ENCODE data around the gene NQO2.
A peak's percentile ranks its signal among the peaks of the same experiment; 100 is the strongest.
"Not testable (repeated sequence)": the region's sequence is repeated elsewhere in the genome, so short reads cannot be mapped to it uniquely, and the experiment has no call there.

NQO2 gene

DNA sequence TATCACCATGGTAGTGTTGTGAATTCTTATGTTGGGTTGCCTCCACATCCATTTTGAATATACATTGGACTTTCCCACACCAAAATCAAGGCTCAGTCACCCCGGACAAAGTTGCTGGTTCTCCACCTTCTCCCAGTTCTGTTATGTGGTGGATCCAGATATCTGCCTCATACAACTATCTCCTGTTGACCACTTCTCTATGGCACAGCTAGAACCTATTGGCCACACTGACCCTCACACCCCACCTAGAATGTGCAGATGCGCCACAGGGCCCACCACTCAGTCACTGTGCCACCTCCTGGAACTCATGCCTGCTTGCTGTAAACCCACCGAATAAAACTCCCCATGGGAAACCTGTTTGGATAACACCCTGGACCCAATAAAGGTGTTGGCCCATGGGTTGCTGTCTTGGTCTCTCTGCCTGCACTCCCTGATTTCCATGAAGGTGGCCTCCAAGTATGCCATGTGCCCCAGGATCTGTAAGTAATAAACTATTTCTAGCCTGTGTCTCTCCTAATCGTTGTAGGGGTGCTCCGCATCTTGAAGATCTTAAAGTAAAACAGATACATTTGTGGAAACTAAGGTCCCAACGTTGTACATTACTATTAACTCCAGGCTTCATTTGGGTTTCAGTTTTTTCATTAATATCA is 7.2 kb upstream of the NQO2 start:
- peaks cover 19% of the 10 kb centered on the region for H3K4me1 Mint-ChIP-seq
- no peak overlapping the region for H3K4me3 Mint-ChIP-seq
- H3K27ac Mint-ChIP-seq: no peak overlapping the region
- peaks cover 18% of the 10 kb centered on the region for H3K36me3 Mint-ChIP-seq
- H3K9me3 Mint-ChIP-seq: no peaks in the 10 kb centered on the region
- no peak for ATAC-seq
- DNase-seq (ENCODE audit: low spot score in 2 of 2): no peak

DNA sequence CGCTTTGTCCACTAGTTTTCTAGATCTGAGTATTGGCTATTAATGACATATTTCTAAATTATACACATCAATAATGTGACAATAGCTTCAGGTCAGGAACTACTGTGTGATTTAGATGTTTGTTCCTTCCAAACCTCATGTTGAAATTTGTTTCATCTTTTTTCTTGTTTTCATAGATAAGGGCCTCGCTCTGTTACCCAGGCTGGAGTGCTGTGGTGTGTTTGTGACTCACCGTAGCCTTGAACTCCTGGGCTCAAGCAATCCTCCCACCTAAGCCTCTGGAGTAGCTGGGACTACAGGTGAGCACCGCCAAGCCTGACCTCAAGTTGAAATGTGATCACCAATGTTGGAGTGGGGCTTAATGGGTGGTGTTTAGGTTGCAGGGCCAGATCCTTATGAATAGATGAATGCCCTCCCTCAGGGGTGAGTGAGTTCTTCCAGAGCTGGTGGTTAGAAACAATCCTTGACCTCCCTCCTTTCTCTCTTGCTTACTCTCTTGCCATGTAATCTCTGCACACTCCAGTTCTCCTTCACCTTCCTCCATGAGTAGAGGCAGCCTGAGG is 5.9 kb upstream of the NQO2 start:
- H3K9me3 Mint-ChIP-seq: no peaks in the 10 kb centered on the region
- DNase-seq (ENCODE audit: low spot score in 2 of 2): no peak
- peaks cover 16% of the 10 kb centered on the region for H3K4me1 Mint-ChIP-seq
- no peak overlapping the region for H3K4me3 Mint-ChIP-seq
- no peak overlapping the region for H3K27ac Mint-ChIP-seq
- no peak for ATAC-seq
- H3K36me3 Mint-ChIP-seq: peaks cover 9% of the 10 kb centered on the region

DNA sequence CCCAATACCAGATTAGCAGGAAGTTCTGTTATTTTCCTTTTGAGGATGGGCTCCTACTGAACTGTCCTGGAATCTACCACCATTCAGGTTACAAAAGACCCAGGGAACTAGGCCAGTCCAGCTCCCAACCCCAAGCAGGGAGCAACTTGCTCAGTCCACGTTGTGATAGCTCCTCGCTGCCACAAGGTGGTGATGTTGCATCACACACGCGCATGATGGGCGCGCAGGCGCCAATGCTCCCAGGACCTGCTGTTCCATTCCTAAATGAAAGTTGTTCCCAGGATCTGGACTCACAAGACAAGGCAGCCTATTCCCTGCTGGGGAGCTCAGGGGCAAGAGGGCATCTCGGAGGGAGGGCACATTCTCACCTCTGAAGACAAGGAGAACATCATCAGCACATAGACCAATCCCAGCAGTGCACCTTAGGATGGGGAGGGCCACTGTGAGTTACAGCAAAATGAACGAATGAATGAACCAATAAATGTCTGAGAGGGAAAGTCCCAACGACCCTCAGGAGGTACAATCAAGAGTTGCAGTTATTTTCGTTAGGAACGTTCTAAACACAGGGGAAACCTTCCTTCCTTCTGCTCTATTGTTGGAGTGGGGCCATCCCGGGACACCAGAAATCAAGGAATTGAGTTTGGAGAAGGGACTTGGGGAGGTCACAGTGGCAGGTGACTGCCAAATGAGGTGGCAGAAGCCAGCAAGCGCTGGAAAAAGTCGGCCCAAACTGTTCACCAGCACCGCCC is 1.3 kb upstream of the NQO2 start:
- peak; percentile 59 for ATAC-seq
- Mint-ChIP-seq H3K4me1 (peaks cover 38% of the 10 kb centered on the region), H3K4me3 (peak overlapping the region; percentile 87), H3K27ac (peak overlapping the region; percentile 91), H3K36me3 (peaks cover 13% of the 10 kb centered on the region)
- peak; percentile 37 to 84 for DNase-seq (ENCODE audit: low spot score in 2 of 2)
- not testable (repeated sequence) for H3K9me3 Mint-ChIP-seq

DNA sequence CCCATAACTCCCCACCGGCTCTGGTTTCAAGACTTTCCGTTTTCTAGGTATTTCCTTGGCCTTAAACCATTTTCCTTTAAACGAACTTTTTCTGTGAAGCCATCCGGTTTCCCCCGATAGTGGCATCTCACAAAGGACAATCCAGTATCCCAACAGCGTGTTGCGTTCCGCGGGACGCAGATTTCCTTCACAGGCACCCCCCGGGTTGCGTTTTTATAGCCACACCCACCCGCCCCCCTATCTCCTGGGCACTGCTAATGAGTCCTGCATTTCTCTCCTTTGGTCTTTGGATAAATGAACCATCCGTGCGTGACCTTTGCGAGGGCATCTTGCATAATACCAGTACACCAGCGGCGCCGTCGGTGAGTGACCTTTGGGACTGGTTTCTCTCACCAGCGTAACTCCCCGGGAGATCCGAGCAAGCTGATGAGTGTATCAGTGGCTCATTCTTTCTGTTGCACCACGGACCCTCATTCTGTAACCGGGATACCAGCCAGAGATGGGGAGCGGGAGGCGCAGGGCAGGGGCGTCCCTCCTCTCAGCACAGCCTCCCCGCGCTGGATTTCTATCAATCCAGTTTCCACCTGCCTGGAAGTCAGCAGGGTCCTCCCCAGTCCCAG is 586 bp upstream of the NQO2 start:
- Mint-ChIP-seq H3K36me3 (peaks cover 13% of the 10 kb centered on the region), H3K9me3 (no peaks in the 10 kb centered on the region), H3K27ac (peak overlapping the region; percentile 91), H3K4me1 (peaks cover 38% of the 10 kb centered on the region), H3K4me3 (peak overlapping the region; percentile 87)
- ATAC-seq (peak; percentile 80), DNase-seq (ENCODE audit: low spot score in 2 of 2) (peak in 1 of 2 donors; percentile 95)

DNA sequence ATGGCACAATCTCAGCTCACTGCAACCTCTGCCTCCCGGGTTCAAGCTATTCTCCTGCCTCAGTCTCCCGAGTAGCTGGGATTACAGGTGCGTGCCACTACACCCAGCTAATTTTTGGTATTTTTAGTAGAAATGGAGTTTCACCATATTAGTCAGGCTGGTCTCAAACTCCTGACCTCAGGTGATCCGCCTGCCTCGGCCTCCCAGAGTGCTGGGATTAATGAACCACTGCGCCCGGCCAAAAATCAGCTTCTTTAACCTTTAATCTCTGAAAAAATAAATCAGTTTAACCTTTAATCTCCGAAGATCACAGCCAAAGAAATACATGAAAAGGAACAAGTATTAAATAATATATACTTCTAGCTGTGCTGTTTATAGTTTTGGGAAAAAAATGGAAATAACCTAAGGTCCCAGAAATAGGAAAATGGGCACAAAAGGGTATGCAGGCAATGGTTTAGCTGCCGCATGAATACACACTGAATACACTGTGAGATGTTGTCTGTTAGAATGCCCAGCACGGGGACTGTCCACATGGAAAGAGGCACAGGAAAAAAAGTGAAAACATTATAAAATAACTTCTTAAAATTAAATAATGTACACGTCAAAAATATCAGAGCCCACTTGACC is 1.6 kb downstream of the NQO2 start:
- H3K9me3 Mint-ChIP-seq: no peaks in the 10 kb centered on the region
- DNase-seq (ENCODE audit: low spot score in 2 of 2): no peak
- no peak for ATAC-seq
- H3K36me3 Mint-ChIP-seq: peaks cover 33% of the 10 kb centered on the region
- H3K4me1 Mint-ChIP-seq: peaks cover 38% of the 10 kb centered on the region
- peak overlapping the region; percentile 85 for H3K27ac Mint-ChIP-seq
- peak overlapping the region; percentile 87 for H3K4me3 Mint-ChIP-seq

DNA sequence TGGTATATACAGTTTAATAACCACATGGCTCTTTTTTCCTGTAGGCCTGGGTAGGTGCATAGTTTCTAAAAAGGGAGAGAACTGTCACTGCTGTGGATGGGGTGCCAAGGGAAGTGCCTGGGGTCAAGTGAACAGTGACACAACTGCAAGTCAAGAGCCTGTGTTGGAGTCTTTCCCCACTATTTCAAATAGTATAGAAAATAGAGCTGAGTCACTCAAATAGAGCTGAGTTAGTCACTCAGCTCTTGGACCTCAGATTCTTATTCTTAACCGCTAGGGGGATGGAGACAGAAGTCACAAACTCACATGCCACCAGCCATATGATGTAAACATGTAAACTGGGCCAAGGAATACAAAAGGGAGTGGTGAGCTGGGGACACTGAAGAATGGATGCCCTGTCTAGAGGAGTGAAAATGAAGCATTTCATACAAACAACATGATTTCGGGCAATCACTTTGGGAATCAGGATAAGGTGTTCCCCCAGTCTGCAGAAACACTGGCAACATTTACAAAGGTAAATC is 2.1 kb downstream of the NQO2 start:
- ATAC-seq (peak; percentile 52), DNase-seq (ENCODE audit: low spot score in 2 of 2) (no peak)
- Mint-ChIP-seq H3K4me1 (peaks cover 38% of the 10 kb centered on the region), H3K4me3 (no peak overlapping the region), H3K36me3 (peaks cover 36% of the 10 kb centered on the region), H3K27ac (peak overlapping the region; percentile 85), H3K9me3 (no peaks in the 10 kb centered on the region)

DNA sequence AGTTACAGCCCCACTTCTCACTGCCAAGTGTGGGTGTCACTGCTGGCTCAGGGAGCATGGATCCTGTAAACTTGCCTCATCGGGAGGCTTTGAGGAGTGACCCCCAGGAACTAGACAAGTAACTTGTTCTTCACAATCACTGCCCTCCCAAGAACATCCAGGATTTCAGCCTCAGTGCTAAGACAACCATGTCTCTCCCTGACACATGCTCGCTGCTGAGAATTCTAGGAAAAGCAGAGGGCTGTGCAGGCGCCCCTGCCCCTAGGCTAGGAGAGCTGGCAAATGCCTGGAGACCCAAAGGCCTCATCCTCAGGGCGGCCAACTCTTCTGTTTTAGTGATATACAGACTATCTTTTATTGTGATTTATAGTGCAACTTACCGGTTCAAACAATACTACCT is 3.5 kb downstream of the NQO2 start:
- H3K9me3 Mint-ChIP-seq; DNase-seq (ENCODE audit: low spot score in 2 of 2); ATAC-seq; H3K4me3 Mint-ChIP-seq: not testable (repeated sequence)
- H3K4me1 Mint-ChIP-seq: peaks cover 34% of the 10 kb centered on the region
- peaks cover 50% of the 10 kb centered on the region for H3K36me3 Mint-ChIP-seq
- H3K27ac Mint-ChIP-seq: peak overlapping the region; percentile 85

DNA sequence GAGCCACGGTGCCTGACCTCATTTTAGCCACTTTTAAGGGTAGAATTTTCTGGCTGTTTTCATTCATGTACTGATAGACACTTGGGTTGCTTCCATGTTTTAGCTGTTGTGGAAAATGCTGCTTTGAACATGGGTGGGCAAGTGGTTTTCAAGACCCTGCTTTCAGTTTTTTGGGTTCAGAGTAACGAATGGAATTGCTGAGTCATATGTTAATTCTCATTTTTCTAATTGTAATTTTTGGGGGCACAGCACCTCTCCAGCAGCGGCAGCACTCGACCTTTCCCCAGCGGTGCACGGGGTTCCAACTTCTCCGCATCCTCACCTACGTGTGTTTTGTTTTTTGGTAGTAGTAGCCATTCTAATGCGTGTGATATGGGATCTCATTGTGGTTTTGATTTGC is 5.4 kb downstream of the NQO2 start:
- Mint-ChIP-seq H3K27ac (no peak overlapping the region), H3K36me3 (peaks cover 69% of the 10 kb centered on the region), H3K9me3 (no peaks in the 10 kb centered on the region), H3K4me3 (no peak overlapping the region), H3K4me1 (peaks cover 19% of the 10 kb centered on the region)
- no peak for ATAC-seq
- no peak for DNase-seq (ENCODE audit: low spot score in 2 of 2)

DNA sequence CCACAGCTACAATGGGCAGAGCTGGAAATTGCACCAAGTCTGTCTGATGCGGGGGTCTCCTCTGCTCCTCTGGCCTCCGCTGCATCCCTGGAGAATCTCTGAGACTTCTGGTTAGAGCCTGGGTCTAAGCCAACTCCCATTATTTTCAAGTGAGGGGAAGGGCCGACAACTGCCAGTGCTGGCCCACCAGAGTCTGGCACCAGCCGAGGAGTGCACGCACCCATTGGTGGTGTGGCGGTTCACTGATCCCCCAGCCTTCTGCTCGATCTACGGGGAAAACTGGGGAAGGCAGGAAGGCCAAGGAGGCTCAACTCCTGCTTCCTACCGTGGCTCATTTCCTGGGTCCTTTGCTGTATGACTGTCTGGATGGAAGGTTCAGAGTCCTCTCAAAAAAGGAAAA is 6.2 kb downstream of the NQO2 start:
- Mint-ChIP-seq H3K36me3 (peaks cover 77% of the 10 kb centered on the region), H3K9me3 (peaks cover 2% of the 10 kb centered on the region), H3K4me3 (no peak overlapping the region), H3K27ac (no peak overlapping the region), H3K4me1 (peaks cover 17% of the 10 kb centered on the region)
- no peak for DNase-seq (ENCODE audit: low spot score in 2 of 2)
- ATAC-seq: no peak

DNA sequence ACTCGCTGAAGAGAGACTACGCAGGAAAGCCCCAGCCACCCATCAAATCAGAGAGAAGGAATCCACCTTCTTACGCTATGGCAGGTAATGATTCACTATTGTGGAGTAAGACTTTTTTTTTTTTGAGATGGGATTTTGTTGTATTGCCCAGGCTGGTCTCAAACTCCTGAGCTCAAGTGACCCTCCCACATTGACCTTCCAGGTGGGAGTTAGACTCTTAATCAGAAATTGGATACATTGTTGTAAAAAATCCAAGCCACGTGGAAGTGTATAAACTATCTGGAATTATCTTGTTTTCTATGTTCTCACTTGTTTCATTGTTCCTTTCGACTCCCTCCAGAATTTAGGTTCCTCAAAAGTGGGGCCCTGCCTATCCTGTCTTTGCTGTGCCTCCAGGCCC is 6.8 kb downstream of the NQO2 start:
- DNase-seq (ENCODE audit: low spot score in 2 of 2): no peak
- H3K4me1 Mint-ChIP-seq: peaks cover 17% of the 10 kb centered on the region
- H3K4me3 Mint-ChIP-seq: no peak overlapping the region
- H3K27ac Mint-ChIP-seq: peak overlapping the region; percentile 5
- H3K36me3 Mint-ChIP-seq: peaks cover 83% of the 10 kb centered on the region
- H3K9me3 Mint-ChIP-seq: peaks cover 7% of the 10 kb centered on the region
- ATAC-seq: no peak

DNA sequence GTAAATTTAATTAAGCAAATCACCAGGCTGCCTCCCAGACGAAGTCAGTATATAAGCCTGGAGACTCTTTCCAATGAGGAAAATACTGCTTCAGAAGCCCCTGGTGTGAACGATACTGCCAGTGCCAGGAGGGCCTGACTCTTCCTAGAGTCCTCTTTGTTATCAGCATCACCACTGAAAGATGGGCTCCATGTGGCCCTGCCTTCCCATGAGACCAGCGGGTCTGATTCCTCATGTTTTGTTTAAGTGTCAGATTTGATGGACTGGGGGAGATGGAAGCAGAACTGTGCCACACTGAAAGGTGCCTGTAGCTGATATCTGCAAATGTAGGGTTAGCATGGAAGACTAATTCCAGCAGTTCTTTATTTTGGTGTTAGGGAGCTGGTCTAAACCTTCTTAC is 7.9 kb downstream of the NQO2 start:
- Mint-ChIP-seq H3K36me3 (peaks cover 79% of the 10 kb centered on the region), H3K4me1 (peaks cover 7% of the 10 kb centered on the region), H3K27ac (no peak overlapping the region), H3K4me3 (no peak overlapping the region), H3K9me3 (peaks cover 7% of the 10 kb centered on the region)
- no peak for DNase-seq (ENCODE audit: low spot score in 2 of 2)
- no peak for ATAC-seq

DNA sequence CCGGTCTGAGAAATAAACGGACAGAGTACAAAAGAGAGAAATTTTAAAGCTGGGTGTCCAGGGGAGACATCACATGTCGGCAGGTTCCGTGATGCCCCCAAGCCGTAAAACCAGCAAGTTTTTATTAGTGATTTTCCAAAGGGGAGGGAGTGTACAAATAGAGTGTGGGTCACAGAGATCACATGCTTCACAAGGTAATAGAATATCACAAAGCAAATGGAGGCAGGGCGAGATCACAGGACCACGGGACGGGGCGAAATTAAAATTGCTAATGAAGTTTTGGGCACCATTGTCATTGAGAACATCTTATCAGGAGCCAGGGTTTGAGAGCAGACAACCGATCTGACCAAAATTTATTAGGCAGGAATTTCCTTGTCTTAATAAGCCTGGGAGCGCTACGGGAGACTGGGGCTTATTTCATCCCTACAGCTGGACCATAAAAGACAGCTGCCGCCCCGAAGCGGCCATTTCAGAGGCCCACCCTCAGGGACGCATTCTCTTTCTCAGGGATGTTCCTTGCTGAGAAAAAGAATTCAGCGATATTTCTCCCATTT is 9.1 kb downstream of the NQO2 start:
- not testable (repeated sequence) for ATAC-seq; H3K4me3 Mint-ChIP-seq; H3K27ac Mint-ChIP-seq; DNase-seq (ENCODE audit: low spot score in 2 of 2); H3K9me3 Mint-ChIP-seq; H3K4me1 Mint-ChIP-seq
- H3K36me3 Mint-ChIP-seq: peaks cover 83% of the 10 kb centered on the region

DNA sequence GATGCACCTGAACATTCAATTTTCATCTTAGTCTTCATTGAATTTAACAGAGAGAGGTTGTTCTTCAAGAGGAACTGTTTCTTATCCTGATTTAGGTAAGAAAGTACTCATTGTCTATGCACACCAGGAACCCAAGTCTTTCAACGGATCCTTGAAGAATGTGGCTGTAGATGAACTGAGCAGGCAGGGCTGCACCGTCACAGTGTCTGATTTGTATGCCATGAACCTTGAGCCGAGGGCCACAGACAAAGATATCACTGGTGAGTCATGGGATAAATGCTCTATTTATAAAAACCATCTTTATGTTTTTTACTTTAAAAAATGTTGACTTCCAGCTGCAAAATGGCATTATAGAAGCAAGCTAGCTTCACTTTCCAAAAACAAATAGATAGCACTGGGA is 10.2 kb downstream of the NQO2 start:
- H3K27ac Mint-ChIP-seq: no peak overlapping the region
- peaks cover 84% of the 10 kb centered on the region for H3K36me3 Mint-ChIP-seq

DNA sequence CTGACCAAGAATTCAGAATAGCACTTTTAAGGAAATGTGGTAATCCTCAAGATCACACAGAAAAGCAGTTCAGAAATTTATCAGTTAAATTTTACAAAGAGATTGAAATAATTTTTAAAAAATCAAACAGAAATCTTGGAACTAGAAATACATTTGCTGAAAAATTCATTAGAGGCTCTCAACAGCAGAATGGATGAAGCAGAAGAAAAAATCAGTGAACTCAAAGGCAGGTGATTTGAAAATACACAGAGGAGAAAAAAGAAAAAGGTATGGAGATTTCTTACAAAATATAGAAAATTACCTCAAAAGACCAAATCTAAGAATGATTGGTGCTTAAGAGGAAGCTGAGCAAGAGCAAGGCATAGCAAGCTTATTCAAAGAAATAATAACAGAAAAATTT is 11.5 kb downstream of the NQO2 start:
- Mint-ChIP-seq H3K4me3 (no peak overlapping the region), H3K4me1 (peaks cover 14% of the 10 kb centered on the region), H3K27ac (no peak overlapping the region), H3K9me3 (peaks cover 7% of the 10 kb centered on the region), H3K36me3 (peaks cover 72% of the 10 kb centered on the region)
- no peak for ATAC-seq
- DNase-seq (ENCODE audit: low spot score in 2 of 2): no peak

More for the DNA sequence above, 10.2 kb downstream of the NQO2 start:
- ATAC-seq: no peak
- Mint-ChIP-seq H3K4me1 (peaks cover 14% of the 10 kb centered on the region), H3K4me3 (no peak overlapping the region), H3K9me3 (peaks cover 7% of the 10 kb centered on the region)
- DNase-seq (ENCODE audit: low spot score in 2 of 2): no peak

DNA sequence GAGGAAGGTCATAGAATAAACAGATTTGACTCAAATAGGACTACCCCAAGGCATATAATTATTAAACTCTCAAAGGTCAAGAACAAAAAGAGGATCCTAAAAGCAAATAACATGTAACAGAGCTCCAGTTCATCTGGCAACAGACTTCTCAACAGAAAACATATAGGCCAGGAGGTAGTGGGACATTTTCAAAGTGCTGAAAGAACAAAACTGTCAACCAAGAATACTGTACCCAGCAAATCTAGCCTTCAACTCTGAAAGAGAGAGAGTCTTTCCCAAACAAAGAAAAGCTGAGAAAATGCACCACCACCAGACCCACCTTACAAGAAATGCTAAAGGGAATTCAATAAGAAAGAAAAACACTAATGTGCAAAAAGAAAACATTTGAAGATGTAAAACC is 11.9 kb downstream of the NQO2 start:
- peaks cover 14% of the 10 kb centered on the region for H3K4me1 Mint-ChIP-seq
- H3K9me3 Mint-ChIP-seq: peaks cover 7% of the 10 kb centered on the region
- no peak overlapping the region for H3K27ac Mint-ChIP-seq
- peaks cover 71% of the 10 kb centered on the region for H3K36me3 Mint-ChIP-seq
- ATAC-seq: no peak
- H3K4me3 Mint-ChIP-seq: no peak overlapping the region
- DNase-seq (ENCODE audit: low spot score in 2 of 2): no peak

Data from stimulated activated effector memory CD8-positive, alpha-beta T cell treated with anti-CD3 and anti-CD28 coated beads, Interleukin-12 subunit alpha, Interleukin-12 subunit beta, amount 100 ng/mL, for 72 hours (primary cell).